ENCODE data around the gene PKM.

The PKM gene

GRCh38 chr15:72197460-72198355 lies 33.3 kb downstream of the PKM start, which contains the start of gene GRAMD2A:
Gene GRAMD2A, minus strand, starts transcription at chr15:72197787.
- peak; percentile 31 for DNase-seq (ENCODE audit: low read depth)
- peak within 1 kb of the TSS; percentile 53 for H3K4me3 ChIP-seq (ENCODE audit: low read depth, low read length)

GRCh38 chr15:72197041-72197459 lies 33.9 kb downstream of the PKM start:
- DNase-seq (ENCODE audit: low read depth) = no peak
- H3K4me3 ChIP-seq (ENCODE audit: low read depth, low read length) = peak overlapping the region; percentile 53
- TF ChIP-seq CTCF (conservative IDR thresholded peaks at IDR 0.05; ENCODE audit: low read depth, low read length) = no peak

More at GRCh38 chr15:72197460-72198355, 33.3 kb downstream of the PKM start, which contains the start of gene GRAMD2A:
- TF ChIP-seq CTCF (conservative IDR thresholded peaks at IDR 0.05; ENCODE audit: low read depth, low read length) = no peak

GRCh38 chr15:72196409-72197040 lies 34.5 kb downstream of the PKM start:
- no peak for TF ChIP-seq CTCF (conservative IDR thresholded peaks at IDR 0.05; ENCODE audit: low read depth, low read length)
- H3K4me3 ChIP-seq (ENCODE audit: low read depth, low read length) = no peak overlapping the region

DNA sequence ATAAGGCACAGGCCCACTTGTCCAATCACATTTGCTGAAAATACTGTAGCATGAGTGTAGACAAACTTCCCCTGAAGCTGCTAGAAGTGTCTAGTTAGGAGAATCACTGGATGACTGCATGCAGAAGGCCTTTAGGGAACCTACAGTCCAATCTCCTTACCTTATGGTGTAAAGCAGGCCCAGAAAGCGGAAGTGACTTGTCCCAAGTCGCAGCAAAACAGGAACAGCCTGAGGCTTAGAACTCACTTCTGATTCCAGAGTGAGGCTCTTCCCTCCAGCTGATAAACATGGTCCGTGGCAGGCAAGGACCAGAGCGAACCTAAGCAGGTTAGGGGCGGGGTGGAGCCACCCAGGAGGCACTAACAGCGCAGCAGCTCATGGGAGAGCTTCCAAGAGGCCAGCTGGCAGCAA lies 35.9 kb downstream of the PKM start:
- DNase-seq (ENCODE audit: low read depth) = no peak
- no peak overlapping the region for H3K4me3 ChIP-seq (ENCODE audit: low read depth, low read length)
- TF ChIP-seq CTCF (conservative IDR thresholded peaks at IDR 0.05; ENCODE audit: low read depth, low read length) = no peak

More at GRCh38 chr15:72196409-72197040, 34.5 kb downstream of the PKM start:
- peak; percentile 11 for DNase-seq (ENCODE audit: low read depth)

DNA sequence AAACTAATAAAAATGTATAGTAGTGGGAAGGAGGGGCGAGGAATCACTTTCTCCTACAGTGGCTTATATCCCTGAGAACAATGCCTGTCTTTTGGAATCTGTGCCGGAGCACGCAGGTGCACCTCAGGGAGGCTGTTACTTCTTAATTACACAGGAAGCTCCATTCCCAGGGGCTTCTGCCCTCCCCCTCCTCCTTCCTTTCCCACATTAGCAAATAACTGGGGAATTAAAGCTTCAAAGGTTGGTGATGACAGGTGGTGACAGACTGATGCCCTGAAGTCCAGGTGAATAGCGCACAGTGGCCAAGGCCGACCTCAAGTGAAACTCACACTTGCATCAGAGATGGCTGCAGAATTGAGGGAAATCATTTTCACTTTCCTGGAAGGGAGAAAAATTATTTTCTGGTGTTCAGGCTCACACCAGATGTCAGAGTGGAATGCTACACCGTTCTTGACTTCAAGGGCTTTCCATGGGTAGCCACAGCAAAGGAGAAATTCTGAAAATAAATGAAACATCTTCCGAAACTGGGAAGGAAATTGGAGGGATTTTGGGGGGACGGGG lies 37.1 kb downstream of the PKM start:
- no peak for TF ChIP-seq CTCF (conservative IDR thresholded peaks at IDR 0.05; ENCODE audit: low read depth, low read length)
- DNase-seq (ENCODE audit: low read depth) = peak; percentile 19

DNA sequence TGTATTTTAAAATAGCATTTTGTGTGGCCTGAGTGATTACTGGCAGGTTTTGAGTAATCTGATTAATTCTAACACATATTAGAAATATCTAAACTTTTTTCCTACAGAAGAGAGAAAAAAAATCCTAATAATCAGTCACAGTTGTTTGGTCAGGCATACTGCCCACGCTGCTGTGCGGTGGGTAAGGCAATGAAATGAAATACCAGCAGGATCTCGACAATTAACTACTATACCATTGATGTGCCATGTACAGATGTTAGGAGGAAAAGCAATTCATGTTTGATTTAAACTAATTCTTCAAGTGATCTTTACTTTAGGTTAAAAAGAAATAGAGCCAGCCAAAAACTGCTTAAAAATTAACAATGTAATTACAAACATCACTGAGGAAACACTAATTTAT lies 38.6 kb downstream of the PKM start:
- no peak for DNase-seq (ENCODE audit: low read depth)
- TF ChIP-seq CTCF (conservative IDR thresholded peaks at IDR 0.05; ENCODE audit: low read depth, low read length) = no peak
- no peak overlapping the region for H3K4me3 ChIP-seq (ENCODE audit: low read depth, low read length)

More for the DNA sequence above, 37.1 kb downstream of the PKM start:
- H3K4me3 ChIP-seq (ENCODE audit: low read depth, low read length) = no peak overlapping the region
